Endodermal cell (in vitro differentiated cells): ENCODE results near the gene HOGA1. TPM values are rescaled to one million over a fixed set of nuclear protein-coding genes. Genes with fewer than 3 reads are reported as not detected.

ENCODE experiments used
- DNase-seq: peaks from one replicate; pipeline ENCODE4 v3.0.0-alpha.2; 2017
- H3K27ac ChIP-seq: 2 replicates; pipeline ENCODE4 v1.5.1; 2013; ENCODE audit warnings: mild to moderate bottlenecking, low read depth, low read length, moderate library complexity
- H3K27me3 ChIP-seq: 2 replicates; pipeline ENCODE4 v1.6.1; 2013; ENCODE audit warnings: mild to moderate bottlenecking, low read length, moderate library complexity; ENCODE audit not compliant: insufficient read depth, control insufficient read depth, poor library complexity, severe bottlenecking
- H3K36me3 ChIP-seq: 2 replicates; pipeline ENCODE4 v1.7.0; 2013; ENCODE audit warnings: mild to moderate bottlenecking, low read length, moderate library complexity; ENCODE audit not compliant: control insufficient read depth, insufficient read depth
- H3K4me1 ChIP-seq: one replicate; pipeline ENCODE4 v1.7.0; 2013; ENCODE audit warnings: low read length; ENCODE audit not compliant: control insufficient read depth, insufficient read depth
- H3K4me3 ChIP-seq: 2 replicates; pipeline ENCODE4 v1.5.1; 2013; ENCODE audit warnings: mild to moderate bottlenecking, low read length, moderate library complexity
- H3K9ac ChIP-seq: 2 replicates; pipeline ENCODE4 v1.6.1; 2013; ENCODE audit warnings: mild to moderate bottlenecking, low read length, moderate library complexity; ENCODE audit not compliant: poor library complexity, severe bottlenecking; ENCODE audit errors: extremely low read depth
- H3K9me3 ChIP-seq: 2 replicates; pipeline ENCODE4 v1.6.1; 2013; ENCODE audit warnings: mild to moderate bottlenecking, low read length, moderate library complexity; ENCODE audit not compliant: control insufficient read depth
- H3K27ac Mint-ChIP-seq: 2 replicates; pipeline ENCODE4 v1.8.0; 2020; ENCODE audit warnings: mixed read lengths
- H3K27me3 Mint-ChIP-seq: 2 replicates; pipeline ENCODE4 v1.8.0; 2021; ENCODE audit warnings: mild to moderate bottlenecking, mixed read lengths; ENCODE audit not compliant: insufficient read depth
- H3K36me3 Mint-ChIP-seq: 2 replicates; pipeline ENCODE4 v1.8.0; 2020; ENCODE audit warnings: low read depth, mixed read lengths
- H3K4me1 Mint-ChIP-seq: 2 replicates; pipeline ENCODE4 v1.8.0; 2020; ENCODE audit warnings: mixed read lengths
- H3K4me3 Mint-ChIP-seq: 2 replicates; pipeline ENCODE4 v1.8.0; 2020; ENCODE audit warnings: mild to moderate bottlenecking, moderate library complexity, mixed read lengths
- H3K9me3 Mint-ChIP-seq: 2 replicates; pipeline ENCODE4 v1.8.0; 2020; ENCODE audit warnings: mild to moderate bottlenecking, mixed read lengths
- CTCF ChIP-seq: fragments of 200-600 bp; sonication (generic); conservative IDR thresholded peaks from 2 replicates; pipeline ENCODE4 v1.5.0; 2021; ENCODE audit warnings: antibody characterized with exemption, mild to moderate bottlenecking
- WGBS, 2 experiments: methylation state at CpG; one replicate each; pipeline versions ENCODE4 v1.1.5 to v1.1.7; 2013; ENCODE audit warnings: missing lambda C conversion rate in 2 of 2, mixed read lengths in 1 of 2; ENCODE audit not compliant: insufficient coverage in 1 of 2, insufficient read length in 1 of 2; 5-methylcytosine and 5-hydroxymethylcytosine counted together
- total RNA-seq, 2 donors: library from RNA; stranded (reverse); fragmentation: NEBNext Ultra II Directional in 1 of 2; extraction: Animal tissue kit (Norgen Biotek cat#: 25700) in 1 of 2; gene quantifications; 2 replicates in 1 of 2; 3 replicates in 1 of 2; pipeline ENCODE4 v1.2.1, GENCODE V29; 2021

HOGA1 gene
- total RNA-seq, 2 donors from 2014 or later, result 0.15 to 1.7 TPM

DNA sequence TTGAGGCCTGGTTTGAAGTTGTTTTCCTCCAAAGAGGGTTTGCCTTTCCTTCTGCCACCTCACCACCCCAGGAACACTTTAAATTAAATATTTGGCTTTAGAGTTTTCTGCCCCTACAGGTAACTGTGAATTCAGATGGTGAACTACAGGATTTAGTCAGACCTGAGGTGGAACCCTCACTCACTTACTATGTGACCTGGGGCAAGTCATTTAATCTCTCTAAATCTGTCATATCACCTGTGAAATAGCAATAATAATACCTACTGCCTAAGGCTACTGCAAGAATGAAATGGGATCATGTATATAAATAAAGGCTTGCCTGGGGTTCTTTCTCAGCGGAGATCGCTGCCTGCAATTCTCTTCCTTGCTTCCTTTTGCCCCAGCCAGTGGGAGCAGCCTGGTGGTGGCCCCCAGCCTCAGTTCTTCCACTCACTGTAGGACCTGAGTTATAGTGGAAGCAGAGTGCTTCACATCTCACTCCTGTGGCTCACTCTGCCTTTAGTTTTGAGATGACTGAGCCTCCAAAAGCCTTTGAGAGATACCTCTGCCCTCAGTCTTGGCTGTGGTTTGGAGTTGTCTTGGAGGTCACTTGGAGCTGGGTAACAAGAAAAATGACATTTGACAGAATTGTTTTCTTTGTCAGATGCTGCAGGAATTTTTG lies 17.7 kb upstream of the HOGA1 start:
- H3K27ac Mint-ChIP-seq, result no peak overlapping the region
- no peak overlapping the region for H3K4me3 ChIP-seq
- WGBS, 2 experiments, result 88% methylated on average over 2 of the region's 2 CpGs; no CpG with 5 or more reads in 1 of the 2 experiments

GRCh38 chr10:97567891-97568290 lies 16.3 kb upstream of the HOGA1 start:
- H3K9me3 ChIP-seq, result no peaks in the 10 kb centered on the region
- peaks cover 5% of the 10 kb centered on the region for H3K4me1 ChIP-seq
- TF ChIP-seq CTCF, result no peak
- no peak overlapping the region for H3K9ac ChIP-seq
- Mint-ChIP-seq H3K4me3 (no peak overlapping the region), H3K27ac (no peak overlapping the region), H3K27me3 (no peaks in the 10 kb centered on the region), H3K4me1 (peaks cover 22% of the 10 kb centered on the region), H3K9me3 (peaks cover 9% of the 10 kb centered on the region), H3K36me3 (peaks cover 11% of the 10 kb centered on the region)
- no peak overlapping the region for H3K4me3 ChIP-seq
- DNase-seq, result no peak
- no peak overlapping the region for H3K27ac ChIP-seq
- H3K27me3 ChIP-seq, result no peaks in the 10 kb centered on the region
- 91 to 92% methylated on average over 11 to 15 of the region's 15 CpGs for WGBS, 2 experiments
- peaks cover 8% of the 10 kb centered on the region for H3K36me3 ChIP-seq

More for the DNA sequence above, 17.7 kb upstream of the HOGA1 start:
- peaks cover 22% of the 10 kb centered on the region for H3K4me1 Mint-ChIP-seq
- Histone ChIP-seq H3K27ac (no peak overlapping the region), H3K27me3 (no peaks in the 10 kb centered on the region), H3K36me3 (peaks cover 8% of the 10 kb centered on the region), H3K9ac (no peak overlapping the region), H3K9me3 (peaks cover 9% of the 10 kb centered on the region), H3K4me1 (peaks cover 5% of the 10 kb centered on the region)
- no peaks in the 10 kb centered on the region for H3K27me3 Mint-ChIP-seq
- peaks cover 18% of the 10 kb centered on the region for H3K36me3 Mint-ChIP-seq
- no peak for DNase-seq
- no peak overlapping the region for H3K4me3 Mint-ChIP-seq
- TF ChIP-seq CTCF, result no peak
- peaks cover 21% of the 10 kb centered on the region for H3K9me3 Mint-ChIP-seq

- Histone ChIP-seq H3K27me3 (no peaks in the 10 kb centered on the region), H3K4me3 (no peak overlapping the region), H3K4me1 (peaks cover 5% of the 10 kb centered on the region), H3K9ac (no peak overlapping the region), H3K27ac (no peak overlapping the region), H3K9me3 (no peaks in the 10 kb centered on the region), H3K36me3 (peaks cover 8% of the 10 kb centered on the region)
- no peak for TF ChIP-seq CTCF
- Mint-ChIP-seq H3K9me3 (no peaks in the 10 kb centered on the region), H3K4me1 (peaks cover 9% of the 10 kb centered on the region), H3K27me3 (no peaks in the 10 kb centered on the region), H3K27ac (no peak overlapping the region), H3K4me3 (no peak overlapping the region), H3K36me3 (peaks cover 6% of the 10 kb centered on the region)
- 92 to 96% methylated on average over 20 to 33 of the region's 33 CpGs for WGBS, 2 experiments
- DNase-seq, result no peak
Measured at GRCh38 chr10:97570146-97570788, 13.9 kb upstream of the HOGA1 start.
